Panc1 (cell line): Measurements from ENCODE around the gene VAMP2. TPM values are rescaled to one million over a fixed set of nuclear protein-coding genes. Genes with fewer than 3 reads are reported as not detected.
A peak's percentile ranks its signal among the peaks of the same experiment; 100 is the strongest.

Experiments
- ATAC-seq: fragments of 200-7000 bp; cut with Tn5 transposase; 2 replicates; pipeline ENCODE4 v1.9.1; 2020; ENCODE audit warnings: mild to moderate bottlenecking, moderate library complexity
- BruUV-seq: library from RNA; stranded (reverse); fragments of 400-500 nt; replicated peaks from 2 replicates; lab custom pipeline; 2021; lab: Mats Ljungman, UMichigan
- CTCF ChIA-PET: fragments of 300-600 bp; sonication (Branson Sonifier 250); formaldehyde crosslinking; loops from one replicate; lab custom pipeline; 2022; ENCODE audit warnings: antibody characterized with exemption; lab: Charles Lee
- POLR2A ChIA-PET: fragments of 300-600 bp; sonication (Branson Sonifier 250); formaldehyde crosslinking; loops from one replicate; lab custom pipeline; 2022; ENCODE audit warnings: antibody characterized with exemption; lab: Charles Lee
- DNase-seq: peaks from one replicate; pipeline ENCODE4 v3.0.0-alpha.2; 2010; ENCODE audit warnings: low read depth, low spot score
- H3K27ac ChIP-seq: 2 replicates; pipeline ENCODE4 v1.5.1; 2011; ENCODE audit warnings: mild to moderate bottlenecking, low read length, inconsistent platforms
- H3K27me3 ChIP-seq: fragments of 200-500 bp; sonication (Bioruptor generic); 2 replicates; pipeline ENCODE4 v1.6.0; 2014; ENCODE audit warnings: low read length, inconsistent platforms; ENCODE audit not compliant: control insufficient read depth, insufficient read depth
- H3K36me3 ChIP-seq: fragments of 200-500 bp; sonication (Bioruptor generic); 2 replicates; pipeline ENCODE4 v1.5.1; 2014; ENCODE audit warnings: inconsistent platforms, mild to moderate bottlenecking, low read length, moderate library complexity; ENCODE audit not compliant: control insufficient read depth, insufficient read depth
- H3K4me1 ChIP-seq: 2 replicates; pipeline ENCODE4 v1.5.1; 2011; ENCODE audit warnings: inconsistent platforms, mild to moderate bottlenecking, low read length, moderate library complexity; ENCODE audit not compliant: control insufficient read depth, insufficient read depth
- H3K4me3 ChIP-seq, 2 experiments: 2 replicates each; pipeline ENCODE4 v1.5.1; 2011 to 2012; ENCODE audit warnings: low read depth in 2 of 2, low read length in 2 of 2, mild to moderate bottlenecking in 2 of 2, inconsistent platforms in 1 of 2, moderate library complexity in 1 of 2
- H3K9me3 ChIP-seq: fragments of 200-500 bp; sonication (Bioruptor generic); 2 replicates; pipeline ENCODE4 v1.5.1; 2014; ENCODE audit warnings: low read depth, mild to moderate bottlenecking, inconsistent platforms, low read length, moderate library complexity; ENCODE audit not compliant: control insufficient read depth, insufficient read depth
- CTCF ChIP-seq: fragments of 450-650 bp; IDR thresholded peaks from 2 replicates; pipeline ENCODE4 v1.5.1; 2017; ENCODE audit warnings: mild to moderate bottlenecking
- POLR2AphosphoS5 ChIP-seq: IDR thresholded peaks from 2 replicates; pipeline ENCODE4 v1.6.1; 2012; ENCODE audit warnings: mild to moderate bottlenecking, low read depth, low read length, moderate library complexity
- SIN3A ChIP-seq: IDR thresholded peaks from 2 replicates; pipeline ENCODE4 v1.6.1; 2012; ENCODE audit warnings: low read depth, mild to moderate bottlenecking, low read length, moderate library complexity, borderline replicate concordance; ENCODE audit not compliant: insufficient read depth
- TCF7L2 ChIP-seq: IDR thresholded peaks from 2 replicates; pipeline ENCODE4 v1.6.1; 2011; ENCODE audit warnings: mild to moderate bottlenecking, low read depth, low read length, inconsistent platforms
- in situ Hi-C: cut with HindIII; loops from 2 replicates; pipeline ENCODE4 v1.10.0; 2016; ENCODE audit warnings: low sequenced_read_pairs, low pct_unique_long_range_greater_than_20kb
- intact Hi-C: fragments of 100-400 bp; cut with micrococcal nuclease; formaldehyde crosslinking; loops from one replicate; pipeline ENCODE4 v1.10.0; 2022; ENCODE audit not compliant: unreplicated experiment
- total RNA-seq: library from RNA; stranded (reverse); gene quantifications from one replicate; pipeline ENCODE4 v1.2.1, GENCODE V29; 2021; ENCODE audit not compliant: unreplicated experiment
- TF ChIP-seq, protein P1 (sequence below), 2 experiments: IDR thresholded peaks; 2 replicates each; pipeline ENCODE4 v1.6.1; 2011 to 2012; ENCODE audit warnings: low read depth in 2 of 2, control low read depth in 1 of 2, low read length in 1 of 2, mild to moderate bottlenecking in 1 of 2, moderate library complexity in 1 of 2; ENCODE audit not compliant: insufficient read depth in 1 of 2

VAMP2 gene
- total RNA-seq, 1 experiment from 2014 or later: 28.6 TPM

DNA sequence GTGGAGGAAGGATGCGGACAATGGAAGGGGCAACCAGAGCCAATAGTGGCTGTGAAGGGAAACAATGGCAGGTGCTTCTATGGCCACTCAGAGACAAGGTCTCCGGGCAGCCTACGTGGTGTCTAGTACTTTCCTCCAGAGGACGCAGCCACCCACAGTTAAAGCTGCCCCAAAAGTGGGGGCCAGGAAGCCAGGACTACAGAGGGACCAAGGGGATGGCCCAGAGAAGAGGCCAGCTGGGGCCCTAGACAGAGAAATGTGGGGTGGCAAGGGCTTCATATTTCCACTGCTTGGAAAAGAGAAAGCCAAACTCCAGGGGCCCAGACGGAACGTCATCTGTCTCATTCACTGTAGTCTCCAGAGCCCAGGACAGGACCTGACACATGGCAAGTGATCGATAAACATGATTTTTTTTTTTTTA lies 9.7 kb downstream of the VAMP2 start:
- DNase-seq (no peak), ATAC-seq (no peak)
- Histone ChIP-seq H3K4me3 (peak overlapping the region in 1 of 2 experiments; percentile 64; a peak in 1 of 4 replicates), H3K4me1 (peaks cover 34% of the 10 kb centered on the region), H3K9me3 (no peaks in the 10 kb centered on the region), H3K36me3 (no peaks in the 10 kb centered on the region), H3K27me3 (no peaks in the 10 kb centered on the region), H3K27ac (peak overlapping the region; percentile 82)
- TF ChIP-seq, protein P1, sequence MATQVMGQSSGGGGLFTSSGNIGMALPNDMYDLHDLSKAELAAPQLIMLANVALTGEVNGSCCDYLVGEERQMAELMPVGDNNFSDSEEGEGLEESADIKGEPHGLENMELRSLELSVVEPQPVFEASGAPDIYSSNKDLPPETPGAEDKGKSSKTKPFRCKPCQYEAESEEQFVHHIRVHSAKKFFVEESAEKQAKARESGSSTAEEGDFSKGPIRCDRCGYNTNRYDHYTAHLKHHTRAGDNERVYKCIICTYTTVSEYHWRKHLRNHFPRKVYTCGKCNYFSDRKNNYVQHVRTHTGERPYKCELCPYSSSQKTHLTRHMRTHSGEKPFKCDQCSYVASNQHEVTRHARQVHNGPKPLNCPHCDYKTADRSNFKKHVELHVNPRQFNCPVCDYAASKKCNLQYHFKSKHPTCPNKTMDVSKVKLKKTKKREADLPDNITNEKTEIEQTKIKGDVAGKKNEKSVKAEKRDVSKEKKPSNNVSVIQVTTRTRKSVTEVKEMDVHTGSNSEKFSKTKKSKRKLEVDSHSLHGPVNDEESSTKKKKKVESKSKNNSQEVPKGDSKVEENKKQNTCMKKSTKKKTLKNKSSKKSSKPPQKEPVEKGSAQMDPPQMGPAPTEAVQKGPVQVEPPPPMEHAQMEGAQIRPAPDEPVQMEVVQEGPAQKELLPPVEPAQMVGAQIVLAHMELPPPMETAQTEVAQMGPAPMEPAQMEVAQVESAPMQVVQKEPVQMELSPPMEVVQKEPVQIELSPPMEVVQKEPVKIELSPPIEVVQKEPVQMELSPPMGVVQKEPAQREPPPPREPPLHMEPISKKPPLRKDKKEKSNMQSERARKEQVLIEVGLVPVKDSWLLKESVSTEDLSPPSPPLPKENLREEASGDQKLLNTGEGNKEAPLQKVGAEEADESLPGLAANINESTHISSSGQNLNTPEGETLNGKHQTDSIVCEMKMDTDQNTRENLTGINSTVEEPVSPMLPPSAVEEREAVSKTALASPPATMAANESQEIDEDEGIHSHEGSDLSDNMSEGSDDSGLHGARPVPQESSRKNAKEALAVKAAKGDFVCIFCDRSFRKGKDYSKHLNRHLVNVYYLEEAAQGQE (IDR thresholded peaks at IDR 0.05; ENCODE audit: insufficient read depth in 1 of 2, low read depth in 2 of 2, low read length in 1 of 2): no peak
- TF ChIP-seq TCF7L2 (no peak), CTCF (no peak), POLR2AphosphoS5 (no peak)
- POLR2A ChIA-PET: no interaction called here
- no TSS peak for BruUV-seq
- intact Hi-C loops (no loop called here), in situ Hi-C loops (no loop called here)
- CTCF ChIA-PET: interaction anchor here (0.7 kb wide), 1 partner anchor 31 kb away, joined by 3 read pairs; no protein-coding TSS in a partner anchor

- ChIA-PET CTCF (no interaction called here), POLR2A (no interaction called here)
- BruUV-seq: no TSS peak
- ATAC-seq (peak; percentile 39), DNase-seq (no peak)
- intact Hi-C loops (no loop called here), in situ Hi-C loops (no loop called here)
- TF ChIP-seq TCF7L2 (no peak), POLR2AphosphoS5 (no peak), CTCF (no peak), SIN3A (no peak)
- TF ChIP-seq, protein P1 (IDR thresholded peaks at IDR 0.05; ENCODE audit: insufficient read depth in 1 of 2, low read depth in 2 of 2, low read length in 1 of 2): no peak
- Histone ChIP-seq H3K36me3 (no peaks in the 10 kb centered on the region), H3K4me3 (peak within 1 kb of the TSS; percentile 53 to 64), H3K27me3 (no peaks in the 10 kb centered on the region), H3K4me1 (peaks cover 34% of the 10 kb centered on the region), H3K9me3 (no peaks in the 10 kb centered on the region), H3K27ac (peak within 1 kb of the TSS; percentile 82)
Observed at GRCh38 chr17:8152112-8152775, 10.5 kb downstream of the VAMP2 start, which contains the start of gene PER1. Gene PER1, minus strand, starts transcription at chr17:8152404. Its CDS starts 1,698 bp downstream, at chr17:8150706.
